CD8-positive, alpha-beta memory T cell (primary cell): ENCODE measurements around the gene C16orf78. TPM values are rescaled to one million over a fixed set of nuclear protein-coding genes. Genes with fewer than 3 reads are reported as not detected.

Experiments
- CTCF ChIA-PET: fragments of 350-600 bp; sonication (Branson Sonifier 250); formaldehyde crosslinking; loops from one replicate; lab custom pipeline; 2021; ENCODE audit warnings: antibody characterized with exemption; lab: Charles Lee
- POLR2A ChIA-PET: fragments of 350-600 bp; sonication (Branson Sonifier 250); formaldehyde crosslinking; loops from one replicate; lab custom pipeline; 2021; ENCODE audit warnings: antibody characterized with exemption; lab: Charles Lee
- DNase-seq, 5 donors: peaks; one replicate each; pipeline versions ENCODE4 v3.0.0 to v3.0.0-alpha.2; 2020 to 2022; ENCODE audit warnings: mixed read lengths in 1 of 5
- H3K27ac ChIP-seq: one replicate; pipeline ENCODE4 v1.7.0; 2013; ENCODE audit warnings: low read depth, mild to moderate bottlenecking, low read length, moderate library complexity
- H3K27me3 ChIP-seq: 2 replicates; pipeline ENCODE4 v1.7.0; 2013; ENCODE audit warnings: low read length, mild to moderate bottlenecking; ENCODE audit not compliant: insufficient read depth, poor library complexity, severe bottlenecking
- H3K36me3 ChIP-seq: 2 replicates; pipeline ENCODE4 v1.7.0; 2013; ENCODE audit warnings: mild to moderate bottlenecking, low read length, moderate library complexity; ENCODE audit not compliant: insufficient read depth
- H3K4me1 ChIP-seq: 2 replicates; pipeline ENCODE4 v1.7.0; 2013; ENCODE audit warnings: mild to moderate bottlenecking, low read length, moderate library complexity; ENCODE audit not compliant: insufficient read depth
- H3K4me3 ChIP-seq: 2 replicates; pipeline ENCODE4 v1.7.0; 2013; ENCODE audit warnings: mild to moderate bottlenecking, low read length
- H3K9me3 ChIP-seq: 2 replicates; pipeline ENCODE4 v1.7.0; 2013; ENCODE audit warnings: mild to moderate bottlenecking, low read length
- H3K27ac Mint-ChIP-seq, 8 donors: one replicate each; pipeline ENCODE4 v1.8.0; 2020 to 2021; ENCODE audit warnings: mixed read lengths in 8 of 8, mild to moderate bottlenecking in 6 of 8, inconsistent platforms in 3 of 8, moderate library complexity in 3 of 8
- H3K27me3 Mint-ChIP-seq, 2 donors: one replicate each; pipeline ENCODE4 v1.8.0; 2020 to 2021; ENCODE audit warnings: mixed read lengths in 2 of 2, mild to moderate bottlenecking in 1 of 2, moderate library complexity in 1 of 2
- H3K36me3 Mint-ChIP-seq, 3 donors: one replicate each; pipeline ENCODE4 v1.8.0; 2020 to 2021; ENCODE audit warnings: mixed read lengths in 3 of 3, inconsistent platforms in 1 of 3, mild to moderate bottlenecking in 1 of 3
- H3K4me1 Mint-ChIP-seq, 3 donors: one replicate each; pipeline ENCODE4 v1.8.0; 2020 to 2021; ENCODE audit warnings: mixed read lengths in 3 of 3, inconsistent platforms in 1 of 3, mild to moderate bottlenecking in 1 of 3
- H3K4me3 Mint-ChIP-seq, 7 donors: one replicate each; pipeline ENCODE4 v1.8.0; 2020 to 2021; ENCODE audit warnings: mixed read lengths in 7 of 7, mild to moderate bottlenecking in 6 of 7, moderate library complexity in 4 of 7, inconsistent platforms in 2 of 7
- H3K9me3 Mint-ChIP-seq, 5 donors: one replicate each; pipeline ENCODE4 v1.8.0; 2020 to 2022; ENCODE audit warnings: mixed read lengths in 5 of 5, mild to moderate bottlenecking in 3 of 5, moderate library complexity in 2 of 5, inconsistent platforms in 1 of 5
- polyA plus RNA-seq: library from polyadenylated mRNA; unstranded; fragments of 300-500 nt; fragmentation: Illumina TruSeq; gene quantifications from one replicate; pipeline ENCODE4 v1.2.3, GENCODE V29; 2021
- total RNA-seq, 2 experiments: library from RNA; stranded (reverse); gene quantifications; one replicate each; pipeline ENCODE4 v1.2.3, GENCODE V29; 2021

Gene C16orf78
- total and polyA plus RNA-seq, 3 experiments from 2014 or later, result not detected

GRCh38 chr16:49407873-49408550 lies 34.4 kb downstream of the C16orf78 start:
- Mint-ChIP-seq H3K27me3 (peaks cover 5 to 15% of the 10 kb centered on the region in 2 donors), H3K27ac (peak overlapping the region in 1 of 8 donors; percentile 2)
- CTCF ChIA-PET, result interaction anchor here (1.2 to 1.6 kb wide), 4 partner anchors 10 to 513 kb away, joined by 3 to 14 read pairs (median 6); no protein-coding TSS in a partner anchor

GRCh38 chr16:49409121-49409520 lies 35.5 kb downstream of the C16orf78 start:
- H3K4me1 ChIP-seq, result no peaks in the 10 kb centered on the region
- ChIA-PET POLR2A (no interaction called here), CTCF (no interaction called here)
- H3K27ac ChIP-seq, result no peak overlapping the region
- Mint-ChIP-seq H3K4me3 (no peak overlapping the region), H3K36me3 (no peaks in the 10 kb centered on the region), H3K4me1 (peaks cover 0 to 3% (median 3%) of the 10 kb centered on the region in 3 donors), H3K27ac (no peak overlapping the region), H3K27me3 (peaks cover 5 to 13% of the 10 kb centered on the region in 2 donors), H3K9me3 (no peaks in the 10 kb centered on the region)
- H3K9me3 ChIP-seq, result no peaks in the 10 kb centered on the region
- H3K4me3 ChIP-seq, result no peak overlapping the region
- H3K27me3 ChIP-seq, result no peaks in the 10 kb centered on the region
- no peak for DNase-seq
- no peaks in the 10 kb centered on the region for H3K36me3 ChIP-seq

More at GRCh38 chr16:49407873-49408550, 34.4 kb downstream of the C16orf78 start:
- peak; percentile 32 to 64 (median 36) for DNase-seq
- Histone ChIP-seq H3K36me3 (no peaks in the 10 kb centered on the region), H3K9me3 (no peaks in the 10 kb centered on the region), H3K27me3 (no peaks in the 10 kb centered on the region), H3K4me1 (no peaks in the 10 kb centered on the region), H3K4me3 (no peak overlapping the region), H3K27ac (no peak overlapping the region)
- Mint-ChIP-seq H3K4me3 (no peak overlapping the region), H3K36me3 (no peaks in the 10 kb centered on the region), H3K9me3 (peaks cover 0 to 2% (median 0%) of the 10 kb centered on the region in 5 donors), H3K4me1 (peaks cover 0 to 3% (median 3%) of the 10 kb centered on the region in 3 donors)
- POLR2A ChIA-PET, result no interaction called here

- DNase-seq, result no peak
- H3K27me3 ChIP-seq, result no peaks in the 10 kb centered on the region
- no peak overlapping the region for H3K27ac ChIP-seq
- H3K27me3 Mint-ChIP-seq, result peaks cover 5 to 13% of the 10 kb centered on the region in 2 donors
- POLR2A ChIA-PET, result no interaction called here
- no peak overlapping the region for H3K4me3 ChIP-seq
- peaks cover 0 to 3% (median 3%) of the 10 kb centered on the region in 3 donors for H3K4me1 Mint-ChIP-seq
- H3K4me3 Mint-ChIP-seq, result no peak overlapping the region
- no peaks in the 10 kb centered on the region for H3K9me3 ChIP-seq
- H3K27ac Mint-ChIP-seq, result no peak overlapping the region
- no peaks in the 10 kb centered on the region for H3K9me3 Mint-ChIP-seq
- CTCF ChIA-PET, result no interaction called here
- no peaks in the 10 kb centered on the region for H3K36me3 ChIP-seq
- no peaks in the 10 kb centered on the region for H3K36me3 Mint-ChIP-seq
- no peaks in the 10 kb centered on the region for H3K4me1 ChIP-seq
Measured at GRCh38 chr16:49410226-49410625, 36.6 kb downstream of the C16orf78 start.

DNA sequence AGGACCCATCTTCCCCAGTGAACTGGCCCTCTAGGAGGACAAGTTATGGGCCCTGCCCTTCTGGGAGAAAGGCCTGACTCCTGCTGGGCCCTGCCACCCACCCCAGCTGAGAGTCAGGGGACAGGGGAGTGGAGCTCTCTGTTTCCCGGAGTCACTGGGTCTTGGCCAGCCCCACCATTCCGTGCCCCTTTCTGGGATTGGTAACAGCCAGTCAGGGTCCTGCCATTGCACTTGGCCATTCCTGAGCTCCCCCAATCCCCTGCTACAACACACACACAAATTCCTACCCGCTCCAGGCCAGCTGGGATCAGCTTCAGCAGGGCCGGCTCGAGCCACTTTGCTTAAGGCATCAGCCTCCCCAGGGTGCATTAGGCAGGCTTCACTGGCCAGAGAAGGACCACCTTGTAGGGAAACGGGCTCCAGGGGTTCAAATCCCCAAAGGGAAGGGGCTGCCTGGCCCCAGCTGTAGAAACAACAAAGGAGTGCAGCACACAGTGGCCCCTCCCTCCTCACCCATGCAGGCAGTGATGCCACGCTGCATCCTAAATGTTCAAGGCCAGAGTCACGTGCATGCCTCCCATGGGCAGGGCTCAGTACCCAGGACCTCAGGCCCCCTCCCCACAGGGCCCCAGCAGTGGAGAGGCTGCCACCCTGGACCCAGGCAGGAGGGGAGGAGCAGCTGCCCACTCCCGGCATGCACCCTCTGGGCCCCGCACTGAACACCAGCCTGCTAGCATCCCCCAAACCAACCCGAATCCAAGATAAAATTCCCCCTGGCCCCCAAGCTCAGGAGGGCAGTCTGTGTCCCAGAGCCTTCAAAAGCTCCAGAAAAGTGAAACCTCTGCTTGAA lies 37.7 kb downstream of the C16orf78 start:
- Histone ChIP-seq H3K27me3 (no peaks in the 10 kb centered on the region), H3K4me1 (no peaks in the 10 kb centered on the region), H3K4me3 (no peak overlapping the region), H3K27ac (no peak overlapping the region), H3K36me3 (no peaks in the 10 kb centered on the region), H3K9me3 (no peaks in the 10 kb centered on the region)
- Mint-ChIP-seq H3K27ac (no peak overlapping the region), H3K4me1 (peaks cover 0 to 3% (median 3%) of the 10 kb centered on the region in 3 donors), H3K27me3 (peaks cover 5 to 13% of the 10 kb centered on the region in 2 donors), H3K4me3 (no peak overlapping the region), H3K9me3 (no peaks in the 10 kb centered on the region), H3K36me3 (no peaks in the 10 kb centered on the region)
- CTCF ChIA-PET, result interaction anchor here (1.0 kb wide), 1 partner anchor 182 kb away, joined by 5 read pairs; no protein-coding TSS in a partner anchor
- no peak for DNase-seq
- POLR2A ChIA-PET, result no interaction called here

DNA sequence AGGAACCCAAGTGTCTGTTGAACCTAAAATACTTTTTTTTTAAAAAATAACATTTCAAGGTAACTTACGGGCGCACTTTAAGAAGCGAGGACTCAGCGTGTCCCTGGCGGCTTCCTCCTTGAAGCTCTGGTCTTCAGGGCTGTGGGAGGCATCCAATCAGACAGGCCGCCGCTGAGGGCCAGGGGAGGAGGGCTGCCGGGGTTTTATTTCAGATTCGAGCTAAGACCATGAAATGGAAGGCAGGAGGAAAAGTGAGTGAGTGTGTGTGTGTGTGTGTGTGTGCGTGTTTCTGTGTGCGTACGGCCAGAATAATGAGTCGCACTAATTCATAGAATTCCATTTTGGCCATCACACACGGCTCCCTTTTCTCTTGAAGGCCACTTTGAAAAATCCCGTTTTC lies 41.1 kb downstream of the C16orf78 start:
- CTCF ChIA-PET, result no interaction called here
- H3K27me3 ChIP-seq, result no peaks in the 10 kb centered on the region
- Mint-ChIP-seq H3K9me3 (no peaks in the 10 kb centered on the region), H3K27me3 (peaks cover 8 to 13% of the 10 kb centered on the region in 2 donors), H3K4me3 (no peak overlapping the region), H3K27ac (no peak overlapping the region), H3K36me3 (no peaks in the 10 kb centered on the region), H3K4me1 (peaks cover 0 to 8% (median 1%) of the 10 kb centered on the region in 3 donors)
- H3K4me3 ChIP-seq, result no peak overlapping the region
- DNase-seq, result no peak
- no peaks in the 10 kb centered on the region for H3K36me3 ChIP-seq
- no peak overlapping the region for H3K27ac ChIP-seq
- no peaks in the 10 kb centered on the region for H3K4me1 ChIP-seq
- no peaks in the 10 kb centered on the region for H3K9me3 ChIP-seq
- POLR2A ChIA-PET, result no interaction called here

- CTCF ChIA-PET, result no interaction called here
- Mint-ChIP-seq H3K27ac (no peak overlapping the region), H3K4me3 (no peak overlapping the region), H3K27me3 (peaks cover 7 to 13% of the 10 kb centered on the region in 2 donors), H3K4me1 (peaks cover 0 to 9% (median 3%) of the 10 kb centered on the region in 3 donors), H3K9me3 (no peaks in the 10 kb centered on the region), H3K36me3 (no peaks in the 10 kb centered on the region)
- no peaks in the 10 kb centered on the region for H3K9me3 ChIP-seq
- no peak overlapping the region for H3K4me3 ChIP-seq
- POLR2A ChIA-PET, result no interaction called here
- H3K27me3 ChIP-seq, result no peaks in the 10 kb centered on the region
- no peaks in the 10 kb centered on the region for H3K4me1 ChIP-seq
- no peaks in the 10 kb centered on the region for H3K36me3 ChIP-seq
- no peak overlapping the region for H3K27ac ChIP-seq
- no peak for DNase-seq
Measured at GRCh38 chr16:49415083-49415482, 41.5 kb downstream of the C16orf78 start.

DNA sequence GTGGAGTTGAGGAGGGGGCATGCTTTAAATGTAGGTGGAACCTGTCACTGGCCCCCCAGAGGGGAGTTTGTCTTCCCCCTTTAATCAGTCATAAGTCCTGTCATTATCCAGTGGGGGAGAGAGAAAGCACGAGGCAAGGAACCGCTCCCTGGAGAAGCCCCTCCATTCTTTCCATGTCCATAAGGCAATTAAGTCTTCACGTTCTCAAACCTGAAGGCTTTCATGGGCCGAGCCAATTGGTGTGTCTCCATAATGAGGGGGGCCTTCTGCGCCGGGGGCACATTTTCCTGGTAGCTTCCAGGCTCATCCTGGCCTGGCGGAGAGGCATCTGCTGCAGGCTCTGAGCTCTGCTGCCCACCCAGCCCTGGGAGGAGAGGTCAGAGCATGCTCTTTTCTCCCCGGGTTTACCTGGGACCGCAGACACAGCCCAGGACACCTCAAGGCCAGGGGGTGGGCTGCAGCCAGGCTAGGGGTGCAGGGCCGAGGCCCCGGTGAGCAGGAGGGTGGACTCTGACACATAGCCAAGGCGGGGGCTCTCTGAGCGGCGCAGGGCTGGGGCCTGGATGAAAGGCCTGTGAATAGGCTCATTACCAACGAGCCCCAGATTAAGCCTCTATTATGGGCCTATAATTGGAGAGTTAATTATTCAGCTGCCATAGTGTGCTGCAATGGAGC lies 42.5 kb downstream of the C16orf78 start:
- POLR2A ChIA-PET, result no interaction called here
- no peaks in the 10 kb centered on the region for H3K36me3 ChIP-seq
- no peaks in the 10 kb centered on the region for H3K9me3 ChIP-seq
- no peaks in the 10 kb centered on the region for H3K27me3 ChIP-seq
- no peaks in the 10 kb centered on the region for H3K36me3 Mint-ChIP-seq
- peaks cover 0 to 9% (median 3%) of the 10 kb centered on the region in 3 donors for H3K4me1 Mint-ChIP-seq
- H3K27ac ChIP-seq, result no peak overlapping the region
- no peak for DNase-seq
- peaks cover 0 to 2% (median 0%) of the 10 kb centered on the region in 5 donors for H3K9me3 Mint-ChIP-seq
- no peak overlapping the region for H3K4me3 ChIP-seq
- H3K27ac Mint-ChIP-seq, result no peak overlapping the region
- CTCF ChIA-PET, result no interaction called here
- peaks cover 4 to 5% of the 10 kb centered on the region in 2 donors for H3K27me3 Mint-ChIP-seq
- H3K4me3 Mint-ChIP-seq, result no peak overlapping the region
- no peaks in the 10 kb centered on the region for H3K4me1 ChIP-seq
